Measurements from ENCODE around the gene ZNF268.

The ZNF268 gene

GRCh38 chr12:133174901-133175300 is 6.4 kb upstream of the ZNF268 start:
- Mint-ChIP-seq H3K27me3 (ENCODE audit: low read depth, poor library complexity) (peaks cover 5% of the 10 kb centered on the region), H3K4me3 (no peak overlapping the region), H3K36me3 (ENCODE audit: low read depth) (peaks cover 8% of the 10 kb centered on the region), H3K4me1 (no peaks in the 10 kb centered on the region), H3K9me3 (peaks cover 91% of the 10 kb centered on the region), H3K27ac (no peak overlapping the region)
- no peak for DNase-seq
- TF ChIP-seq CTCF (IDR thresholded peaks at IDR 0.05) = no peak

GRCh38 chr12:133180669-133181068 is 626 bp upstream of the ZNF268 start:
- Mint-ChIP-seq H3K36me3 (ENCODE audit: low read depth) (peaks cover 65% of the 10 kb centered on the region), H3K4me3 (peak overlapping the region; percentile 64), H3K4me1 (peaks cover 7% of the 10 kb centered on the region)

GRCh38 chr12:133190176-133190575 is 8.9 kb downstream of the ZNF268 start:
- peaks cover 11% of the 10 kb centered on the region for H3K27me3 Mint-ChIP-seq (ENCODE audit: low read depth, poor library complexity)
- no peak overlapping the region for H3K27ac Mint-ChIP-seq
- DNase-seq = no peak
- H3K4me3 Mint-ChIP-seq = no peak overlapping the region
- no peaks in the 10 kb centered on the region for H3K4me1 Mint-ChIP-seq
- TF ChIP-seq CTCF (IDR thresholded peaks at IDR 0.05) = no peak
- peaks cover 100% of the 10 kb centered on the region for H3K36me3 Mint-ChIP-seq (ENCODE audit: low read depth)
- peaks cover 100% of the 10 kb centered on the region for H3K9me3 Mint-ChIP-seq

More at GRCh38 chr12:133180669-133181068, 626 bp upstream of the ZNF268 start:
- H3K27ac Mint-ChIP-seq = no peak overlapping the region
- TF ChIP-seq CTCF (IDR thresholded peaks at IDR 0.05) = no peak
- peaks cover 96% of the 10 kb centered on the region for H3K9me3 Mint-ChIP-seq
- H3K27me3 Mint-ChIP-seq (ENCODE audit: low read depth, poor library complexity) = peaks cover 8% of the 10 kb centered on the region
- DNase-seq = no peak

- TF ChIP-seq CTCF (IDR thresholded peaks at IDR 0.05) = no peak
- DNase-seq = no peak
- H3K4me1 Mint-ChIP-seq = no peaks in the 10 kb centered on the region
- H3K36me3 Mint-ChIP-seq (ENCODE audit: low read depth) = peaks cover 92% of the 10 kb centered on the region
- no peak overlapping the region for H3K27ac Mint-ChIP-seq
- peaks cover 11% of the 10 kb centered on the region for H3K27me3 Mint-ChIP-seq (ENCODE audit: low read depth, poor library complexity)
- peaks cover 88% of the 10 kb centered on the region for H3K9me3 Mint-ChIP-seq
- no peak overlapping the region for H3K4me3 Mint-ChIP-seq
Measured at GRCh38 chr12:133192847-133193246, 11.6 kb downstream of the ZNF268 start.

- no peaks in the 10 kb centered on the region for H3K4me1 Mint-ChIP-seq
- TF ChIP-seq CTCF (IDR thresholded peaks at IDR 0.05) = no peak
Measured at GRCh38 chr12:133201888-133202287, 20.6 kb downstream of the ZNF268 start.

GRCh38 chr12:133202493-133203343 is 21.4 kb downstream of the ZNF268 start:
- TF ChIP-seq CTCF (IDR thresholded peaks at IDR 0.05) = no peak
- H3K4me1 Mint-ChIP-seq = no peaks in the 10 kb centered on the region
- peaks cover 9% of the 10 kb centered on the region for H3K27me3 Mint-ChIP-seq (ENCODE audit: low read depth, poor library complexity)
- DNase-seq = no peak
- H3K4me3 Mint-ChIP-seq = no peak overlapping the region
- H3K27ac Mint-ChIP-seq = no peak overlapping the region
- peaks cover 83% of the 10 kb centered on the region for H3K36me3 Mint-ChIP-seq (ENCODE audit: low read depth)
- peaks cover 89% of the 10 kb centered on the region for H3K9me3 Mint-ChIP-seq

More at GRCh38 chr12:133201888-133202287, 20.6 kb downstream of the ZNF268 start:
- peaks cover 81% of the 10 kb centered on the region for H3K9me3 Mint-ChIP-seq
- H3K27ac Mint-ChIP-seq = no peak overlapping the region
- H3K36me3 Mint-ChIP-seq (ENCODE audit: low read depth) = peaks cover 80% of the 10 kb centered on the region
- H3K4me3 Mint-ChIP-seq = no peak overlapping the region
- peaks cover 9% of the 10 kb centered on the region for H3K27me3 Mint-ChIP-seq (ENCODE audit: low read depth, poor library complexity)
- DNase-seq = no peak
